ENCODE results near the gene DNAAF8.

Gene DNAAF8

GRCh38 chr16:4766875-4767628 is 32.7 kb downstream of the DNAAF8 start, which contains the start of gene ZNF500:
Gene ZNF500, minus strand, starts transcription at chr16:4767162. Its CDS starts 1,184 bp downstream, at chr16:4765978.
- no peak for FAIRE-seq
- TF ChIP-seq CTCF (IDR thresholded peaks at IDR 0.05; ENCODE audit: insufficient read depth, missing control alignments) = no peak
- DNase-seq (ENCODE audit: insufficient read length, low spot score) = peak; percentile 86

- no peak for FAIRE-seq
- no peak for DNase-seq (ENCODE audit: insufficient read length, low spot score)
- no peak for TF ChIP-seq CTCF (IDR thresholded peaks at IDR 0.05; ENCODE audit: insufficient read depth, missing control alignments)
These were observed 33.7 kb downstream of the DNAAF8 start for GRCh38 chr16:4767872-4768548.

- DNase-seq (ENCODE audit: insufficient read length, low spot score) = peak; percentile 64
- no peak for TF ChIP-seq CTCF (IDR thresholded peaks at IDR 0.05; ENCODE audit: insufficient read depth, missing control alignments)
- FAIRE-seq = no peak
These were observed 34.4 kb downstream of the DNAAF8 start for GRCh38 chr16:4768549-4769305.

- DNase-seq (ENCODE audit: insufficient read length, low spot score) = no peak
These were observed 34.9 kb downstream of the DNAAF8 start for GRCh38 chr16:4769306-4769638.

GRCh38 chr16:4771646-4772045 is 37.3 kb downstream of the DNAAF8 start:
- TF ChIP-seq CTCF (IDR thresholded peaks at IDR 0.05; ENCODE audit: insufficient read depth, missing control alignments) = no peak
- DNase-seq (ENCODE audit: insufficient read length, low spot score) (no peak), FAIRE-seq (no peak)

More at GRCh38 chr16:4769306-4769638, 34.9 kb downstream of the DNAAF8 start:
- TF ChIP-seq CTCF (IDR thresholded peaks at IDR 0.05; ENCODE audit: insufficient read depth, missing control alignments) = no peak
- no peak for FAIRE-seq

- FAIRE-seq (no peak), DNase-seq (ENCODE audit: insufficient read length, low spot score) (no peak)
- TF ChIP-seq CTCF (IDR thresholded peaks at IDR 0.05; ENCODE audit: insufficient read depth, missing control alignments) = no peak
These were observed 38.0 kb downstream of the DNAAF8 start for GRCh38 chr16:4772351-4772750.
